HUES48 (cell line): ENCODE results near the gene MLX.

ENCODE experiments used
- H3K27ac ChIP-seq: one replicate; pipeline ENCODE4 v1.7.0; 2013; ENCODE audit warnings: low read depth, low read length, inconsistent platforms
- H3K27me3 ChIP-seq: 2 replicates; pipeline ENCODE4 v1.6.1; 2013; ENCODE audit warnings: mild to moderate bottlenecking, low read length; ENCODE audit not compliant: control insufficient read depth, insufficient read depth
- H3K36me3 ChIP-seq: 2 replicates; pipeline ENCODE4 v1.6.1; 2013; ENCODE audit warnings: low read length; ENCODE audit not compliant: control insufficient read depth, insufficient read depth
- H3K4me1 ChIP-seq: 2 replicates; pipeline ENCODE4 v1.6.1; 2013; ENCODE audit warnings: mild to moderate bottlenecking, low read length; ENCODE audit not compliant: control insufficient read depth, insufficient read depth
- H3K4me3 ChIP-seq: 2 replicates; pipeline ENCODE4 v1.5.1; 2013; ENCODE audit warnings: mild to moderate bottlenecking, low read depth, low read length
- H3K9ac ChIP-seq: 2 replicates; pipeline ENCODE4 v1.6.1; 2013; ENCODE audit warnings: mild to moderate bottlenecking, low read depth, low read length, moderate library complexity
- H3K9me3 ChIP-seq: 2 replicates; pipeline ENCODE4 v1.6.1; 2013; ENCODE audit warnings: low read length; ENCODE audit not compliant: control insufficient read depth, insufficient read depth

Gene MLX

GRCh38 chr17:42566883-42567573, at the start of gene MLX:
Gene MLX, plus strand, starts transcription at chr17:42567100. Its CDS starts 25 bp downstream, at chr17:42567125.
- peak within 1 kb of the TSS; percentile 88 for H3K4me3 ChIP-seq
- no peaks in the 10 kb centered on the region for H3K9me3 ChIP-seq
- peak within 1 kb of the TSS; percentile 72 for H3K9ac ChIP-seq
- no peaks in the 10 kb centered on the region for H3K27me3 ChIP-seq
- peaks cover 60% of the 10 kb centered on the region for H3K36me3 ChIP-seq
- peak within 1 kb of the TSS; percentile 93 for H3K27ac ChIP-seq
- H3K4me1 ChIP-seq, result peaks cover 8% of the 10 kb centered on the region; the same call in 1 of the 2 replicates

GRCh38 chr17:42517516-42517915, 49.4 kb upstream of the MLX start:
- H3K9ac ChIP-seq, result no peak overlapping the region
- no peaks in the 10 kb centered on the region for H3K9me3 ChIP-seq
- no peaks in the 10 kb centered on the region for H3K27me3 ChIP-seq
- peaks cover 26% of the 10 kb centered on the region for H3K4me1 ChIP-seq
- H3K27ac ChIP-seq, result no peak overlapping the region
- peaks cover 26% of the 10 kb centered on the region for H3K36me3 ChIP-seq
- no peak overlapping the region for H3K4me3 ChIP-seq

GRCh38 chr17:42518046-42518754, 48.7 kb upstream of the MLX start:
- Histone ChIP-seq H3K36me3 (peaks cover 26% of the 10 kb centered on the region), H3K9ac (no peak overlapping the region), H3K4me1 (peaks cover 26% of the 10 kb centered on the region), H3K27ac (no peak overlapping the region), H3K4me3 (no peak overlapping the region), H3K27me3 (no peaks in the 10 kb centered on the region), H3K9me3 (no peaks in the 10 kb centered on the region)

- Histone ChIP-seq H3K36me3 (peaks cover 21% of the 10 kb centered on the region), H3K4me1 (peaks cover 26% of the 10 kb centered on the region), H3K27me3 (no peaks in the 10 kb centered on the region), H3K4me3 (0 out of 2 replicates have a peak overlapping the region, but pooled peaks have one; percentile 27), H3K27ac (peak overlapping the region; percentile 95), H3K9ac (no peak overlapping the region), H3K9me3 (no peaks in the 10 kb centered on the region)
These were observed 48.0 kb upstream of the MLX start for GRCh38 chr17:42518755-42519545.

GRCh38 chr17:42519546-42520491, 47.1 kb upstream of the MLX start:
- peak overlapping the region; percentile 95 for H3K27ac ChIP-seq

GRCh38 chr17:42520540-42520951, 46.4 kb upstream of the MLX start:
- no peak overlapping the region for H3K4me3 ChIP-seq
- peak overlapping the region; percentile 9; the same call in 1 of the 2 replicates for H3K9ac ChIP-seq
- H3K36me3 ChIP-seq, result peaks cover 13% of the 10 kb centered on the region
- H3K9me3 ChIP-seq, result no peaks in the 10 kb centered on the region
- H3K27me3 ChIP-seq, result no peaks in the 10 kb centered on the region
- H3K27ac ChIP-seq, result peak overlapping the region; percentile 95
- H3K4me1 ChIP-seq, result peaks cover 26% of the 10 kb centered on the region

More at GRCh38 chr17:42519546-42520491, 47.1 kb upstream of the MLX start:
- Histone ChIP-seq H3K9me3 (no peaks in the 10 kb centered on the region), H3K9ac (peak overlapping the region; percentile 22), H3K27me3 (no peaks in the 10 kb centered on the region), H3K4me1 (peaks cover 26% of the 10 kb centered on the region), H3K4me3 (0 out of 2 replicates have a peak overlapping the region, but pooled peaks have one; percentile 27), H3K36me3 (peaks cover 13% of the 10 kb centered on the region)

- H3K36me3 ChIP-seq, result peaks cover 13% of the 10 kb centered on the region
These were observed 45.9 kb upstream of the MLX start for GRCh38 chr17:42521036-42521435.

GRCh38 chr17:42521666-42522262, 45.1 kb upstream of the MLX start:
- no peak overlapping the region for H3K4me3 ChIP-seq
- H3K9me3 ChIP-seq, result no peaks in the 10 kb centered on the region
- no peak overlapping the region for H3K27ac ChIP-seq
- H3K27me3 ChIP-seq, result no peaks in the 10 kb centered on the region
- peaks cover 13% of the 10 kb centered on the region for H3K36me3 ChIP-seq
- no peak overlapping the region for H3K9ac ChIP-seq
- H3K4me1 ChIP-seq, result peaks cover 26% of the 10 kb centered on the region

More at GRCh38 chr17:42521036-42521435, 45.9 kb upstream of the MLX start:
- Histone ChIP-seq H3K9ac (no peak overlapping the region), H3K9me3 (no peaks in the 10 kb centered on the region), H3K4me3 (no peak overlapping the region), H3K27ac (peak overlapping the region; percentile 95), H3K4me1 (peaks cover 26% of the 10 kb centered on the region), H3K27me3 (no peaks in the 10 kb centered on the region)

- H3K36me3 ChIP-seq, result peaks cover 13% of the 10 kb centered on the region
- peaks cover 26% of the 10 kb centered on the region for H3K4me1 ChIP-seq
- no peaks in the 10 kb centered on the region for H3K9me3 ChIP-seq
- H3K27me3 ChIP-seq, result no peaks in the 10 kb centered on the region
- no peak overlapping the region for H3K27ac ChIP-seq
- H3K4me3 ChIP-seq, result no peak overlapping the region
- no peak overlapping the region for H3K9ac ChIP-seq
These were observed 44.6 kb upstream of the MLX start for GRCh38 chr17:42522263-42522790.
